NCI-H510A treated with DMSO at 0.1 percent for 48 hours (cell line): ENCODE results near the gene LAMP5.

ENCODE experiments used
- DNase-seq: peaks from one replicate; lab custom pipeline; 2025; lab: John Stamatoyannopoulos, UW

LAMP5 gene, protein sequence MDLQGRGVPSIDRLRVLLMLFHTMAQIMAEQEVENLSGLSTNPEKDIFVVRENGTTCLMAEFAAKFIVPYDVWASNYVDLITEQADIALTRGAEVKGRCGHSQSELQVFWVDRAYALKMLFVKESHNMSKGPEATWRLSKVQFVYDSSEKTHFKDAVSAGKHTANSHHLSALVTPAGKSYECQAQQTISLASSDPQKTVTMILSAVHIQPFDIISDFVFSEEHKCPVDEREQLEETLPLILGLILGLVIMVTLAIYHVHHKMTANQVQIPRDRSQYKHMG

GRCh38 chr20:9514461-9515213 is at the start of gene LAMP5:
LAMP5 (plus strand) TSS chr20:9514590; CDS start chr20:9514853, 263 bp downstream.
- DNase-seq: peak; percentile 26

DNA sequence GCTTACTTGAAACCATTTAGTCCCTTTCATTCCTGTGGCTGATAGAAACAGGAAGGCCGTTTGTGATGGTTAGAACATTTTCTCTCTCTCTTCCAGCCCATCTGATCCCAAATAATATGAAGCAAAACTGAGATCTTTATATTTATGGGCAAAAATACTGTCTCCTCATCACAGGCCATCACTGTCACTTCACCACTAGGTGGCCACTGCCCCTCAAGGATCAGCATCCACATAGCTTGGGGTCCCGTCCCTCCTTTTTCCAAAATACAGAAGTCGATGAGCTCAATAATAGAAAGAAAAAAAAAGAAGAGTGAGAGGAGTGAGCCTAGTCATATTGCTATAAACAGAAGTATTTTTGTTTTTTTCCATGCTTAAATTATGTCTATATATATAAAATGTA is 46.4 kb upstream of the LAMP5 start:
- DNase-seq: no peak

DNA sequence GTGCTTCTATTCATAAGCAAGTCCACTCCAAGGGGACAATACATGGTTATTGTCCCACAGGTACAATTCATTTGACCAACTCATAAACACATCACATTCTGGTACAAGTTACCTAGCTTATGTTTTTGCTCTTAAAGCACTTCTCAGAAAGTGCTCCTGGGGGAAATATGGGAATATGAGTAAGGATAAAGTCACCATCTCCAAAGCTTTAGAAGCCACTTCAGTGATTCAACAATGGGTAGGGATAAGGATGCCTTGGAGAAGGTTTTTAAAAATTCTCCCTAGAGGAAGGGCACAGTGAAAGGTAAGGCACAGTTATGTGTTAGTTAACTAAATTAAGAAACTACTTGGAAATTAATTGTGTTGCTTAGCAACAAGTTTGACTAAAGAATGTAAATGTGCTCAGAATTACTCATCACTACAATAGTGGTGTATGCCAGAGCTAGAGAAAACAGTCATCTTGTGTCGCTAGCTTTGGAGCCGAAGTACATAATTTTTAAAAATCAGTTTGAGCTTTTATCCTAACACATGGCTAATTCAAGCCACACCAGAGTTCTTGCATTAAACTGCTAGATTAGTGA is 39.5 kb upstream of the LAMP5 start:
- DNase-seq: no peak

DNA sequence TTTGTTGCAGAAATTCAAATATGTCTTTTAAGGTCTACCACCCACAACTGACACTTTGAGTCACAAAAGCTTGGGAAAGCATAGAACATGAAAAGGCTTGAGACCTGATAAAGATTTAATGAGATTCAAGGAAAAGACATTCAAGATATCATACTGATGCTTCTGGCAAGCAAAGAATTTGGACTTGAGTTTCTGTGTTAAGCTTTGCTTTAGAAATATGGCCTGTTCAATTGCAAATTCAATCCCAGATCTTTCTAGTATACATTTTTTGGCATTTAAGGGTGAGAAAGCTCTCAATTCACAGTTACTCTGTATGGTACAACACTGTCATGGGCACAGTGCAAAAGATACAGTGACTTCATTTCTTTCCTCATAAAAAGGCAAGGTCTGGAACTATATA is 38.9 kb upstream of the LAMP5 start:
- DNase-seq: no peak

DNA sequence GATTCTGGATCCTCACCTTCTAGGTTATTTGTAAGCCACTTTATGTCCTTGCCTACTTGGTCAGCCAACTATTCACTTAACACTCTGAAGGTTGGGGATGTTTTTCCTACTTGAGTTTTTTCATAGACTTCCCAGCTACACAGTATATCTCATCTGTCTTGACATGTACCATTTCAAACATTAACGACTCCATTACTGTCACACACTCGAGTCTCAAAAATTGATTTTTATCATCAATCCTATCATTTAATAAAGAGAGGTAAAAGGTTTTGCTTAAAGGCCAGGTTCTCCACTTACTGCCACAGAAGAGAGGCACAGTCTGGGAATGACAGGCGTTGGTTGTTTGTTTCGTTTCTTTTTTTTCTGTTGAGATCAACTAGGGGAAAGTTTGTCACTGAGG is 38.2 kb upstream of the LAMP5 start:
- no peak for DNase-seq

DNA sequence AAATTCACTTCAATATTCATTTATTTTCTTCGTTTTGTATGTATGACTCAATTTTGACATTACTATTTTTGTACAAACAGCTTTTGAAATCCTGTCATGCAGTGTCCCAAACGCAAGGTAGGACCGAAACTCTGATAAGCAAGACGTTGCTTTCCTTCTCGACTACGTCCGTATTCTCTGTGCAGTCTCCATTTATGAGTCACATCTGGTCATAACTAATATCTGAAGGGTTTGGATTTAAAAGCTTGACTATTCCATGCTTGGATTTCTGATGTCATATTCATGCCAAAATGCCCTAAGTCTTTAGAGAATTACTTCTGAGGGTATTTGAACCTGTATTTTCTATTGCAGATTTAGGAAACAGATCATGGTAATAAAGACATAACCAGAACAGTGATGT is 37.8 kb upstream of the LAMP5 start:
- no peak for DNase-seq

DNA sequence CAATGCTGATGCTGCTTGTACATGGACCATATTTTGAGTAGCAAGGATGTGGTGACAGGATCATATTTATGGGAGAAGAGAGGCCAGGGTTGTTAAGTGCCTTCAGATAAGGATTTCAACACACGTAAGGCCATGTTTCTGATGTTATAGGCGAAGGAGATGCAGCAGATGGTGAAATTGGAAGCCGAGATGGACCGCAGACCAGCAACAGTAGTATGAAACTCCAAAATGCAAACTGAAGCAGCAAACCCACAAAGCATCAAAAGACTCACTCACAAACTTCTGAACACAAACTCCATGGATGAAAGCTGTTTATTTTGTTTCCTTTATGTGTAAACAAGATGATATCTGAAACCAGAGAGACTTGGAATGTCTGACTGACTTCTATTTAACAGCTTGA is 35.6 kb upstream of the LAMP5 start:
- no peak for DNase-seq

- no peak for DNase-seq
These were observed 34.3 kb upstream of the LAMP5 start for GRCh38 chr20:9480066-9480465.

- DNase-seq: no peak
These were observed 32.2 kb upstream of the LAMP5 start for GRCh38 chr20:9482180-9482579.

GRCh38 chr20:9483131-9483530 is 31.3 kb upstream of the LAMP5 start:
- no peak for DNase-seq

- peak; percentile 21 for DNase-seq
These were observed 28.6 kb upstream of the LAMP5 start for GRCh38 chr20:9485614-9486340.

DNA sequence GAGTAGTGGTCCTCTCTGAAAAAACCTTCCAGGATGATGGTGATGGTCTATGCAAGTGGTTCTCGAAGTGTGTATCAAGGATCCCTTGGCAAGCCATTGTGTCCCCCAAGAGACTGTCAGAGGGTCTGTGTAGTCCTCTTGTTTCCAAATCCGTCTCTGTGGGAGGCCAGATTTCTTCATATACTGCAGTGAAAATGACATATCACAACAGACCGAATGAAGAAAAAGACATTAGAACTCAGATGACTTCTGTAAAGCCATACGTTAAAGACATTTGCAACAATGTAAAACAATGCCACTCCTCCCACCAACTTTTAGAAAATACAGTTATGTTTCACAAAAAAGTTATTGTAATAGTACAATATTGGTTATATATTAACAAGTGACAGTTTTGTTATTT is 27.2 kb upstream of the LAMP5 start:
- no peak for DNase-seq

DNA sequence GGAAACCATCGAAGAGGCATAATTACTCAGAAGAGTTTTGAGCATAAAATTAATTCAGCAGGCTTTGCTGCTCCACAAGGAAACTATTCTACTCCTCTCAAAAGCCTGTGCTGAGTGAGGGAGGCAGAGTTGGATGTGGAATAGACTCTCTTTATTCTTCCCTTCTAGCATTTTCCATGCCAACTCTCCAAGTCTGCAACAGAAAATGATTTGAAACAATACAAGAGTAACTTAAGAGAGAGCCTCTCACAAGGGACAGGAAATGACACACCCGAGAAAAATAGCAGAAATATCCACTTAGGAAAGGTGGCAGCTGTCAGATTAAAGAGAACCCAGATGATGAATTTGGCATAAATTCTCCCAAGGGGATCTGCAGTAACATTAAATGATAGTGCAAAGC is 26.3 kb upstream of the LAMP5 start:
- no peak for DNase-seq

GRCh38 chr20:9490161-9490560 is 24.2 kb upstream of the LAMP5 start:
- DNase-seq: no peak

DNA sequence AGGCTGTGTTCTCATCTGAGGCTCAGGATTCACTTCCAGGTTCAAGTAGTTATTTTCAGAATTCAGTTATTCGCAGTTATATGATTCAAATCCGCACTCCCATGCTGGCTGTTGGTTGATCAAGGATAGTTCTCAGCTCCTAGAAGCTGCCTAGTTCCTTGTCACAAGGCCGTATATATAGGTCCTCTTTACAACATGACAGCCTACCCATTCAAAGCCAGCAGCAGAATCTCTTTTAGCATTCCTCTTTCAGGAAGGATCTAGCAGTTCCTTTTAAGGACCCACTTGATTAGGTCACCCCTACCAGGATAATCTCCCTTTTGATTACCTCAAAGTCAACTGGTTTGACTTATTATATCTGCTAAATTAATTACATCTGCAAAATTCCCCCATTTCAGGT is 23.8 kb upstream of the LAMP5 start:
- DNase-seq: no peak

DNA sequence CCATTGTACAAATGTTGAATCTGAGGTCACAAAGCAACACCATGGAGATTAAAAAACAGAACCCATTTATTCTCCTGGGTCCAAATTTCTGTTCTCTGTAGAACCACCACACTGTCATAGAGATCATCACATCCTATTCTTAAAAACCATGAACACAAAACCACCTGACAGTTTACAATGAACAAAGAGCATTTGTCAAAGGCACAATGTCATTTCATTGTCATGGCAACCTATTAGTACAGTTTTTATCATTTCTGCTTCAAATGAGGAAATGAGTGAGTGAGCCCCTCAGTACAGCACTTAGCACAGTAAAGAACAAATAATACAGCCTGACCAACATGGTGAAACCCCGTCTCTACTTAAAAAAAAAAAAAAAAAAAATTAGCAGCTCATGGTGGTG is 23.1 kb upstream of the LAMP5 start:
- DNase-seq: no peak

DNA sequence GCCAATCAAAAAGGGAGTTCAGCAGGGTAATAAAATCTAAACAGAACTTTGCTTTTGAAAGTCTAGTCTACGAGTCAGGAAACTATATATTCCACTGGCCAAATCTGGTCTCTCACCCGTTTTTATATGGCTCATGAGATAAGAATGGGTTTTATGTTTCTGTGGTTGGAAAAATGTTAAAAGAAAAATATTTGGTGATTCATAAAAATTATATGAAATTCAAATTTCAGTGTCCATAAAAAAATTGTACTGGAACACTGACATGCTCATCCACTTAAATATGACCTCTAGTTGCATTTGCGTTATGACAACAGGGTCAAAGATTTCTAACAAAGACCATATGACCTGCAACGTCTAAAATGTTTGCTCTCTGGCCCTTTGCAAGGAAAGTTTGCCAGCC is 22.3 kb upstream of the LAMP5 start:
- no peak for DNase-seq

GRCh38 chr20:9493803-9494202 is 20.6 kb upstream of the LAMP5 start:
- DNase-seq: no peak

DNA sequence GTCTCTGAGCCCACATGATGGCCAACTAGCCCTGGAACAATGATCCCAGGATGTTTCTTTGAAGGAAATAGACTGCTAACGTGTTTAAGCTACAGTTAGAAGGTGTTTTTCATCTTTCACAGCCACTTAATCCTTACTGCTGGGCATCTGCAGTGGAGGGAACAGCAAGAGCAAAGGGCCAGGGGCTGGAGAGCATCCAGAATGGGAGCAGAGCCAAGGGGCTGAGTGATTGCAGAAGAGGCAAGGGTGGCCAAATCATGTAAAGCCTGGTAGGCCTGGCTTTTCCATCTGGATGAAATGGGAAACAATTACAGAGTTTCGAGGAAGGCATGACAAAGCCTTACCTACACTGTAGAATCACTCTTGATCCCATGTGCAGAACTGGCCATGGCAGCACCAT is 18.7 kb upstream of the LAMP5 start:
- no peak for DNase-seq

DNA sequence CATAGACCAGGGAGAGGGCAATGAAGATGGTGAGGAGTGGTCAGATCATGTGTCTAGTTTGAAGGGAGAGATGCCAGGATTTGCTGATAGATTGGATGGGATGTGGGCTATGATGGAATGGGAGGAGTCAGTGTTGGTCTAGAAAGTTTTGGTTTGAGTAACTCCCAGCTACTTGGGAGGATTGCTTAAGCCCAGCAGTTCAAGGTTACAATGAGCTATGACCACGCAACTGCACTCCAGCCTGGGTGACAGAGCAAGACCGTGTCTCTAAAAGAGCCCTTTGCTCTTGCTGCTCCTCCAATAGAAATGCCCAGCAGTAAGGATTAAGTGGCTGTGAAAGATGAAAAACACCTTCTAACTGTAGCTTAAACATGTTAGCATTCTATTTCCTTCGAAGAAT is 18.2 kb upstream of the LAMP5 start:
- no peak for DNase-seq

DNA sequence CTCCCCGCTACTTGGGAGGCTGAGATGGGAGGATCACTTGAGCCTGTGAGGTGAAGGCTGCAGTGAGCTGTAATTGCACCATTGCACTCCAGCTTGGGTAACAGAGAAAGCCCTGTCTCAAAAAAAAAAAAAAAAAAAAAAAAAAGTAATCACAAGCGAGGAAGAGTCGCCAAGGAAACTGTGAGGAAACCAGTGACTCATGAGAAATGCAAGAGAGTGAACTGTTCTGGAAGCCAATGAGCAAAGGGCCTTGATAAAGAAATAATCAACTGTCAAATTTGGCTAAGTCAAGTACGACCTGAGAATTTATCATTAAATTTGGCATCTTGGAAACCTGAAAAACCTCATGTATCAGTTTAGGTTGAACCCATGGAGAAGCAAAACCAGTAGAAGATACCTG is 16.1 kb upstream of the LAMP5 start:
- no peak for DNase-seq

DNA sequence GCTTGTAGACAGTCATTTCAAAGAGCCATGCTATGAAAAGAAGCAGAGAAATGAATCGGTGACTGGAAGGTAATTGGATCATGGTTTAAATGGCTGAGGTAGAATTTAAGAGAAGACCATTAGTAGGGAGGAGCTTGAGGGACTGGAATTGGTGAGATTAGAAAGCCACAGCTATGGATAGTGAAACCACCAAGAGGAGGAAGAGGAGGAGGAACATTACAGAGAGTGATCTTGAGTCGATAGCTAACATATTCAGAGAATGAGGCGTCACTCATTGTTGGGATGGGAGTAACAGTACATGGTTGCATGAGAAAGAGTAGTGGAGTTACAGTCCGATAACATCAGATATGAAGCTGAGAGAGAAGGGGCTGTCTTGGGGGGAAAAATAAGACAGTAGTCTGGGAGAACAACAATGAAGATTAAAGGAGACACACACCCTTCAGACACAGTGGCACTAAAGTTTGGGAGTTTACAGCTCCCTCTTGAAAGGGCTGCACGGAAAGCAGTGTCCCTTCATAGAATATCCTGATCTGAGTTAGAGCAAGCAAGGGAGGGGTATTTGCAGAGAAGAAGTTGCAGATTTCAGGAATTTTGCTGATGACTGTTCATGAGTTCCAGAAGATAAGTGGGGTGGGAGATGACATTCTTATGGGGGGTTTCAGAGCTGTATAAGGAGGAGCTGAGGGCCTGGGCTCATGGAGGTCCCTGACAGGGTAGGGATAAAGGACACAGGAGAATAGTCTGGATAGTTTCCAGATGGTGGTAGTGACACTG is 15.1 kb upstream of the LAMP5 start:
- no peak for DNase-seq
